GM18907 (cell line): ENCODE data around the gene C16orf87.
"Not testable (repeated sequence)": the region's sequence is repeated elsewhere in the genome, so short reads cannot be mapped to it uniquely, and the experiment has no call there.

ENCODE experiments used
- ATAC-seq: cut with Tn5 transposase; IDR thresholded peaks from one replicate; pipeline ENCODE4 v1.9.1; 2021; ENCODE audit warnings: mild to moderate bottlenecking, moderate library complexity; ENCODE audit not compliant: unreplicated experiment

C16orf87 gene

GRCh38 chr16:46830902-46831647 is at the start of gene C16orf87:
C16orf87 (minus strand) TSS chr16:46831180; CDS start chr16:46831149, 31 bp downstream.
- ATAC-seq = peak; percentile 98

DNA sequence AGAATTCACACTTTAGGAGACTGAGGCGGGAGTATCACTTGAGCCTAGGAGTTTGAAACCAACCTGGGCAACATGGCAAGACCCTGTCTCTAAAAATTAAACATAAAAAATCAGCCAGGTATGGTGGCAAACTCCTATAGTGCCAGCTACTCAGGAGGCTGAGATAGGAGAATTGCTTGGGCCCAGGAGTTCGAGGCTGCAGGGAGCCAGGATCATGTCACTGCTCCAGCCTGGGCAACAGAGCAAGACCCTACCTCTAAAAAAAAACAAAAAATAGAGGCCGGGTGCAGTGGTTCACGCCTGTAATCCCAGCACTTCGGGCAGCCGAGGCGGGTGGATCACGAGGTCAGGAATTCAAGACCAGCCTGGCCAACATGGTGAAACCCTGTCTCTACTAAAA is 44.3 kb upstream of the C16orf87 start:
- ATAC-seq = no peak

GRCh38 chr16:46873201-46873600 is 42.2 kb upstream of the C16orf87 start:
- ATAC-seq = no peak

DNA sequence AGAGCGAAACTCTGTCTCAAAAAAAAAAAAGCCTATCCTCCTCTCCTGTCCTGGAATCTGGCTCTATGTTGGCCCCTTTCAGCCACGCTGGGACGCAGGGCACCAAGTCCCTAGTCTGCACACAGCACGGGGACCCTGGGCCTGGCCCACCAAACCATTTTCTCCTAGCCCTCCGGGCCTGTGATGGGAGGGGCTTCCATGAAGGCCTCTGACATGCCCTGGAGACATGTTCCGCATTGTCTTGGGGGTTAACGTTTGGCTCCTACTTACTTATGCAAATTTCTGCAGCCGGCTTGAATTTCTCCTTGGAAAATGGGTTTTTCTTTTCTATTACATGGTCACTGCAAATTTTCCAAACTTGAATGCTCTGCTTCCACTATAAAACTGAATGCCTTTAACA is 40.6 kb upstream of the C16orf87 start:
- no peak for ATAC-seq

DNA sequence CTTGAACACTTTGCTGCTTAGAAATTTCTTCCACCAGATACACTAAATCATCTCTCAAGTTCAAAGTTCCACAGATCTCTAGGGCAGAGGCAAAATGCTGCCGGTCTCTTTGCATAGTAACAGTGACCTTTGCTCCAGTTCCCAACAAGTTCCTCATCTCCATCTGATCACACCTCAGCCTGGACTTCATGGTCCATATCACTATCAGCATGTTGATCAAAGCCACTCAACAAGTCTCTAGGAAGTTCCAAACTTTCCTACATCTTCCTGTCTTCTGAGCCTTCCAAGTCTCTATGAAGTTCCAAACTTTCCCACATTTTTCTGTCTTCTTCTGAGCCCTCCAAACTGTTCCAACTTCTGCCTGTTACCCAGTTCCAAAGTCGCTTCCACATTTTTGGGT is 37.9 kb upstream of the C16orf87 start:
- not testable (repeated sequence) for ATAC-seq

GRCh38 chr16:46867486-46867885 is 36.5 kb upstream of the C16orf87 start:
- not testable (repeated sequence) for ATAC-seq

DNA sequence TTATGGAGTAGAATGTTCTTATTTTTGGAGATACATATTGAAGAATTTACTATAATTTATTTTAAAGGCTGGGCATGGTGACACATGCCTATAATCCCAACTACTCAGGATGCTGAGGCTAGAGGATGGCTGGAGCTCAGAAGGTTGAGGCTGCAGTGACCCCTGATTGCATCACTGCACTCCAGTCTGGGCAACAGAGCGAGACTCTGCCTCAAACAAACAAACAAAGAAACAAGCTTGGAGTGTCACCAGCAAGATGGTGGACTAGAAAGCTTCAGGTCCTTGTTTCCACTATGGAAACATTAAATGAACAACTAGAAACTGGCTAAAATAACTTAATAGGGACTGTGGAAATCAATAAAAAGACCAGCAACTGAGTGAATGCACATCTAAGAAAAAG is 35.3 kb upstream of the C16orf87 start:
- ATAC-seq = no peak

DNA sequence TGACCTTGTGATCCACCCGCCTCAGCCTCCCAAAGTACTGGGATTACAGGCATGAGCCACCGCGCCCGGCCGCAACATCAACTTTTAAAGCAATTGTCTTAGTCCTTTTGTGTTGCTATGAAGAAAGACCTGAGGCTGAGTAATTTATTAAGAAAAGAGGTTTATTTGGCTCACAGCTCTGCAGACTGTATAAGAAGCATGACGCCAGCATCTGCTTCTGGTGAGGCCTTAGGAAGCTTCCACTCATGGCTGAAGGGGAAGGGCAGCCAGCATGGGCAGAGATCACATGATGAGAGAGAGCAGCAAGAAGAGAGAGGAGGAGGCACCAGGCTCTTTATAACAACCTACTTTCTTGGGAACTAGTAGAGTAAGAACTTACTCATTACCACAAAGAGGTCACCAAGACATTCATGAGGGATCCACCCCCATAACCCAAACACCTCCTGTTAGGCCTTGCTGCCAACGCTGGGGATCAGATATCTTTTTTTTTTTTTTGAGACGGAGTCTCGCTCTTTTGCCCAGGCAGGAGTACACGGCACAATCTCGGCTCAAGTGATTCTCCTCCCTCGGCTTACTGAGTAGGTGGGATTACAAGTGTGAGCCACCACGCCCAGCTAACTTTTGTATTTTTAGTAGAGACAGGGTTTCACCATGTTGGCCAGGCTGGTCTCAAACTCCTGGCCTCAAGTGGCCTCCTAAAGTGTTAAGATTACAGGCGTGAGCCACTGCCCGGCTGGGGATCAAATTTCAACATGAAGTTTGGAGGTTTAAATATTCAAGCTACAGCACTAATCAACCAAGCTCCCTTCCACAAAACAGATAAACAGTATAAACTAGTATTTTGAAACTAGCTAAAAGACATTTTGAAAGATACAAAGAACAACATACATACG is 31.8 kb upstream of the C16orf87 start:
- ATAC-seq = no peak

DNA sequence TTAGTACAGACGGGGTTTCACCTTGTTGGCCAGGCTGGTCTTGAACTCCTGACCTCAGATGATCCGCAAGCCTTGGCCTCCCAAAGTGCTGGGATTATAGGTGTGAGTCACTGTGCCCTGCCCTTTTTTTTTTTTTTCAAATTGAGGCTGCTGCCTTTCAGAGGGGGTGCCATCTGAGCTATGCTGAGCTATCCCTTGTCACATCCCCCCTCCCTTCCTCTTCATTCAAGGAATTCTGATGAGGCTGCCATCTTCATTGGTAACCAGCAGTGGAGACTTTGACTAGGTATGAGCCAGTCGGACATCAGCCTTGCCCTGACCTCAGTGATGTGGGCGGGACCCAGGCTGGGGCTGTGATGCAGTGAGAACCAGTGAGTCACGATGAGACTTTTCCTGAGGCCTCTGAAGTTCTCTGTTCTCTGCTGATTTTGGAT is 28.8 kb upstream of the C16orf87 start:
- ATAC-seq = no peak

DNA sequence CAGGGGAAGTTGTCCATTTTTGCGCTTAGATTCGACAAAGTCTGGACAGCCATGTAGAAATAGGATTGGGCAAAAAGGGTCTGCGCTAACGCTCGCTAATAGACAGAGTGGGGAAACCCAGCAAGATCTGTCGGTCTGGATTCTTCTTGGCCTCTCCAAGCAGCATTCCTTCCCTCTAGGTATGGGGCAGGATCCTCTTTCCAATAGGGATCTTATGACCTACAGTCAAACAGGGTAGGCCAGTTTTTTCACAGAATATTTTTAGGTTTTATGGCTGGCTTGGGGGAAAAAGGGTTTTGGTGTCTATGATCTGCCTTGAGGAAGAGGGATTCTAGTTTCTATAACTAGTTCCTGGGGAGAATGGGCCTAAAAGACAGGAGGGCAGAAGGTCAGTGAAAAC is 27.2 kb upstream of the C16orf87 start:
- no peak for ATAC-seq

DNA sequence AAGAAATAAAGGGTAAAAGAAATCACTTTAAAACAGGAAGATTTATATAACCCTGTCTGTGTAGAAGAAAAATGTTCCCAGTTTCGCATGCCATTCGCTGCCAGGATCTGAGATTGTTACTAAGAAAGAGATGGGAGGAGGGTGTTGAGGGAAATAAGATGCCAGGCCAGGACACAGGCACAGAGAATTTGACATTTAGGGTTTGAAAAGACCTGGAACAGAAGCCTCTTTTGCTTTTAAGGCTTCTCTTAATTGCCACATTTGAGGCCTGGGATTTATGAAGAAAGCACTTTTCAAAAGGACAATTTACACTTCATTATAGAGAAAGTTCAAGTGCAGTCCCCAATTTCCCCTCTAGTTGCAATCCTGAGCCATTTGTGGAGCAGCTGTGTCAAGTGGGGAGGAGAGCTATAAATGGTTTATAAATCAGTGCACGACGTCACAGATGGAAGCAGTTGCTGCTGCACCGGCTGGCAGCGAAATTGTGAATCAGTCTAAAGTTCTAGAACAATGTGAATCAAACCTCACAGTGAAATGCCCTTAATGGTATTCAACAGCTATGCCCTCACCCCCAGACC is 26.5 kb upstream of the C16orf87 start:
- no peak for ATAC-seq

DNA sequence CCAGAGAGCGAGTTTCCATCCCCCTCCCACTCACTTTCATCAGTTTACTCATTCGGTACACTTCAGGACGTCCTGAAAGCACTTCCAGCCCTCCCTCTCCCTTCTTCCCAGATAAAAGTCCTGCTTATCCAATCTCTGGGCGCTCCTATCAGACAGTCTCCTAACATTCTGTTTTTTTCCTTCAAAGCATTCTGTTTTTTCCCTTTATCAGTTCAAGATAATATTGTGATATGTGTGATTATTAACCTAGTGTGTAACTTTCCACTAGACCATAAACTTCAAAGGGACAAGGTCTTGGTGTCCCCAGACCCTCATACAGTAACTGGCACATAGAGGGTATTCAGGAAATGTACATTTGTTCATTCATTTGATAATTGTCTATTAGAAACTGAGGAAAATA is 24.4 kb upstream of the C16orf87 start:
- ATAC-seq = no peak

GRCh38 chr16:46854846-46855245 is 23.9 kb upstream of the C16orf87 start:
- ATAC-seq = no peak

DNA sequence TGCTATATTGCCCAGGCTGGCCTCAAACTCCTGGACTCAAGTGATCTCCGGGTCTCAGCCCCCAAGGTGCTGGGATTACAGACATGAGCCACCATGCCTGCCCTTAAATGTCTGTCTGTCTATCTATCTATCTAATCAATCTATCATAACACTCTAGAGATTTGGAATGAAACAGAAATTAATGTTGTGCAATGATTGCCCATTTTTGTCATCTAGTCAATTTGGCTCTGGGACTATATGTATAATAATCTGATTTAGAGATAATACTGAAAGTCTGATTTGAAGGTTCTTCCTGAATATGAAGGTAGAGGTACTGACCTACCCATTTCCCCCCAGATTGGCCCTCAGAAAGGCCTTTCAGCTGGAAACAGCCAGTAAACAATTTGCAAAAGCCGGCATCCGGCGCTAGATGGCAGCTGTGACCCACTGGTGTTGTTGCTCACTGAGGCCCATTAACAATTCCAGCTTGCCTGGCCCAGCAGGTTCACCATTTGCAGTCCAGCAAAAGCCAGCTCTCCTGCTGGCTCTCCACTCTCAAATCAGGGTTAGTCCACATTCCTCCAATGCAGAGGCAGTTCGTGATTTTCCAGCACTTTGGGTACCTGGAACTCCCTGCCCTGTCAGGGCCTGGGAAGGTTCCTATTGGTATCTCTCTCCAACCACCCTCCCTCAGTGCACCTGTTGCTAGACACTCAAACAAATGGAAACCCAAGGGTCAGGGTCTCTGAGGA is 22.9 kb upstream of the C16orf87 start:
- ATAC-seq = peak; percentile 47

- no peak for ATAC-seq
These were observed 21.1 kb upstream of the C16orf87 start for GRCh38 chr16:46852130-46852529.

DNA sequence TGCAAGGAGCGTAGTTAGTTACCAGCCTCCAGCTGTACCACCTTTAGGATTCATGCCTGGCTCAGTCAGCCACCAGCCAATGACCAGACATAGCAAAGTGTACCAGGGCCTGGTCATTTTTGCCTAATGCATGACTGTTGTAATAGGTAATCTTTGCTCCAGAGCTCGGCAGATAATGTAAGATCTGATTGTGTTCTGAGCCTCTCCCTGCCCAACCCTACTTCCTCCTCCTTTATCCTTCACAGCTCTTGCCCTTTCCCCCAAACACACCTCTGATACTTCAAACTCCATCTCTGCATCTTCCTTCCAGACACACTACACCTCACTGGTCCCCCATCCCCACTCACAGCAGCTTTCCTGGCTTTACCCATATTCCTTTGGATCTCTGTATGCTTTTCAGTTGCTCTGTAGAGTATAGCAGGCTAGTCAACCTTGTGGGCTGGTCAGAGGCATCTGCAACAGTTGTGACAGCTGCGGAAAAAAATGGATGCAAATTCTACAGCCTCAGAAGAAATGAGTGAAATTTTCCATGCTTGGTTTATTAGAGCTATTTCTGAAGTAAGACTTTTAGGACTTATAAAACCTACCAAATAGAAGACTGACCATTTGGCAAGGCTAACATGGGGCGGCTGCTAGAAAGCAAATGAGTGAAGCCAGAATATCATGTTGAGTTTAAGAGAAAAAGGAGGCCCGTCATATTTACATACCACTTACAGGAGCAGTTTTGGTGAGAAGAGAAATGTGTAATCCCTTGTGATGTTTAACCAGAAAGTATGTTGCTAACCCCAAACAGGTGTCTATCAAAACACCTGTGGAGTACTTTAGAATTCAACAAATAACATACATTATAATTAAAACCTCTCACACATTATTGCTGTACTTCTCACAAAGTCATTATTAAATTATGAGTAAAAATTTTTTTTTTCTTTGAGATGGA is 19.9 kb upstream of the C16orf87 start:
- ATAC-seq = no peak

DNA sequence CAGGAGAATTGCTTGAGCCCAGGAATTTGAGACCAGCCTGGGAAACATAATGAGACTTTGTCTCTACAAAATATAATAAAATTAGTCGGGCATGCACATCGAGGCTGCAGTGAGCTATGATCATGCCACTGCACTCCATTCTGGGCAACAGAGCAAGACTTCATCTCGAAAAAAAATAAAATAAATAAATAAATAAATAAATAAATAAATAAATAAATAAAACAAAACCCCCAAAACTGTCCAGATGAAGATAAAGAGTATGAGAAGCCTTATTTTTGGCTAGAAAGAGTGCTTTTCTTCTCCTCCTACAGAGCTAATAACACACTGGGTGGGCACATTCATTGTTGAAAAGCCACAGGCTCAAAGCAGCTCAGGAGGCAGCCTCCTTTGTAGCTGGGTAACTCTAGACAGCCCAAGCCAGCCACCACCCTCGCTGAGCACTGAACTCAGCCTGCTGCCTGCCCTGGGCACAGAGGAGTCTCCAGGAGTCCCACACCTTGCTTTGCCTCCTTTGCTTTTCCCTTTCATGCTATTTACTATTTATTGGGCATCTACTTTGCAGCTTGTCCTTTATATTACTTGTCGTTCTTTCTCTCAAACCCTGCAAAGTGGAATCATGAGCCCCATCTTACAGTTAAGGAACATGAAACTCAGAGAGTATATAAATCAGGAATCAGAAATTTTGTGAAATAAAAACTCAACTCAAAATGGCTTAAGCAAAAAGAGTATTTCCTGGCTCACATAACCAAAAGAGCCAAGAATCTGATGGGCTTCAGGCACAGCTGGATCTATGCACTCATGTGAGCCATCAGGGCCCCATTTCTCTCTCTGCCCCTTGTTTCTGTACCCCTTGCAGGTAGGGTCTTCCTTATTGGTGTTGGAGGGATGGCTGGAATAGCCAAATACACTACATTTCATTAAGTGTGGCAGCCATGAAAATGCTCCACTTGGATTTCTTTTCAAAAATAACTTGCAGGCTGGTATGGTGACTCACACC is 18.1 kb upstream of the C16orf87 start:
- no peak for ATAC-seq

DNA sequence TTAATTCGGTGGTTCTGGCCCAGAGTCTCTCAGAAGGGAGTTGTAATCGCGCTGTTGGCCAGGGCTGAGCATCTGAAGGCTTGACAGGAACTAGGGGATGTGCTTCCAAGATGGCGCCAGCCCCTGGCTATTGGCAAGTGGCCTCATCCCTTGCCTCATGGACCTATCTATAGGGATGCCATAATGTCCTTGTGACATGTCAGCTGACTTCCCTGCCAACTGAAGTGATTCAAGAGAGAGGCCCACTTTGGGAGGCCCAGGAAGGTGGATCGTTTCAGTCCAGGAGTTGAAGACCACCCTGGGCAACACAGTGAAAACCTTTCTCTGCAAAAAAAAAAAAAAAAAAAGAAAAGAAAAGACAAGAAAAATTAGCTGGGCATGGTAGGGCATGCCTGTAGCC is 15.0 kb upstream of the C16orf87 start:
- no peak for ATAC-seq

- ATAC-seq = no peak
These were observed 13.8 kb upstream of the C16orf87 start for GRCh38 chr16:46844771-46845170.
